Body of pancreas (tissue), 4 donors: ENCODE data around the gene NREP. TPM values are rescaled to one million over a fixed set of nuclear protein-coding genes. Genes with fewer than 3 reads are reported as not detected.

ENCODE experiments used
- ATAC-seq: fragments of 150-250 bp; one replicate; pipeline ENCODE4 v1.9.1; 2016
- DNase-seq, 4 donors: peaks; one replicate each; pipeline ENCODE4 v3.0.0-alpha.2; 2019
- H3K27ac ChIP-seq, 4 donors: fragments of 200-600 bp; sonication (generic); 1 replicate in 3 of 4; 2 replicates in 1 of 4; pipeline versions ENCODE4 v1.5.1 to v1.6.1; 2016 to 2019; ENCODE audit warnings: mild to moderate bottlenecking in 1 of 4, mixed read lengths in 1 of 4, moderate library complexity in 1 of 4
- H3K27me3 ChIP-seq, 2 donors: fragments of 200-600 bp; sonication (generic); one replicate each; pipeline ENCODE4 v1.6.0; 2016; ENCODE audit warnings: mild to moderate bottlenecking in 1 of 2
- H3K36me3 ChIP-seq, 2 donors: fragments of 200-600 bp; sonication (generic); replicated peaks in 1 of 2; 2 replicates each; pipeline ENCODE4 v1.5.1; 2016; ENCODE audit warnings: low read depth in 2 of 2; ENCODE audit not compliant: insufficient read depth in 1 of 2
- H3K4me1 ChIP-seq: fragments of 200-600 bp; sonication (generic); one replicate; pipeline ENCODE4 v1.6.0; 2016
- H3K4me3 ChIP-seq, 2 donors: fragments of 200-600 bp; sonication (generic); 1 replicate in 1 of 2; 2 replicates in 1 of 2; pipeline ENCODE4 v1.5.1; 2016 to 2019
- H3K9me3 ChIP-seq, 3 donors: fragments of 200-600 bp; sonication (generic); 1 replicate in 2 of 3; 2 replicates in 1 of 3; pipeline ENCODE4 v1.5.1; 2016
- CTCF ChIP-seq, 7 experiments: fragments of 450-650 bp in 4 of 7; fragments of 200-600 bp in 3 of 7; sonication (generic) in 3 of 7; IDR thresholded peaks; one replicate each; pipeline ENCODE4 v1.5.1; 2016 to 2019; ENCODE audit warnings: antibody characterized with exemption in 7 of 7
- POLR2A ChIP-seq, 3 donors: fragments of 450-650 bp; IDR thresholded peaks; one replicate each; pipeline ENCODE4 v1.6.1; 2016; ENCODE audit warnings: antibody characterized with exemption in 3 of 3, mild to moderate bottlenecking in 2 of 3
- WGBS, 2 donors: methylation state at CpG; one replicate each; pipeline ENCODE4 v1.1.5; 2017; 5-methylcytosine and 5-hydroxymethylcytosine counted together
- intact Hi-C: fragments of 100-400 bp; cut with DNase I; formaldehyde crosslinking; loops from one replicate; pipeline ENCODE4 v1.15.1; 2023
- total RNA-seq, 2 donors: library from RNA; depleted of rRNA; stranded (reverse); fragments of >200 nt; gene quantifications; one replicate each; pipeline ENCODE4 v1.1.0, GENCODE V29; 2016

The NREP gene
- total RNA-seq, 2 donors from 2014 or later, result 4.4 to 5.3 TPM

DNA sequence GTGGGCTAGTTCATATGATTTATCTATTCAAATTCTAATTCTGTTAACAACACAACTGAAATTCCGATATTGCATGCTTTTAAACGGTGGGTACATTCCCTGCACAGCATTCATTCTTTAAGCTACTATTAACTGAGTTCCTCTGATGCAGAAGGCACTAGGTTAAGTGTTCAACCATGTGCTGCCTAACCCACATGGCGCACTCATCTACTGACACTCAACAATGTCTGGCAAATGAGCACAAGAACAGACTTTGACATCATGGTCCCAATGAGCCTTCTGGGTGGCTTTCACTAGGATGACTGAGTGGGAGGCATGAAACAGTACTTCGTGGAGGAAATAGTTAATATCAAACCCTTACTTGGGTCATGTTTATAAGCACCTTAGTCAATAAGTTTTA is 10.2 kb downstream of the NREP start:
- no peak overlapping the region for H3K4me3 ChIP-seq
- WGBS, 2 donors, result 83 to 92% methylated on average over 4 of the region's 4 CpGs
- no peaks in the 10 kb centered on the region for H3K27me3 ChIP-seq
- intact Hi-C loops, result no loop called here
- H3K4me1 ChIP-seq, result peaks cover 14% of the 10 kb centered on the region
- no peaks in the 10 kb centered on the region for H3K36me3 ChIP-seq
- no peak for ATAC-seq
- DNase-seq, result no peak
- no peak for TF ChIP-seq CTCF (IDR thresholded peaks at IDR 0.05)
- TF ChIP-seq POLR2A (IDR thresholded peaks at IDR 0.05), result no peak
- H3K9me3 ChIP-seq, result no peaks in the 10 kb centered on the region
- H3K27ac ChIP-seq, result no peak overlapping the region

DNA sequence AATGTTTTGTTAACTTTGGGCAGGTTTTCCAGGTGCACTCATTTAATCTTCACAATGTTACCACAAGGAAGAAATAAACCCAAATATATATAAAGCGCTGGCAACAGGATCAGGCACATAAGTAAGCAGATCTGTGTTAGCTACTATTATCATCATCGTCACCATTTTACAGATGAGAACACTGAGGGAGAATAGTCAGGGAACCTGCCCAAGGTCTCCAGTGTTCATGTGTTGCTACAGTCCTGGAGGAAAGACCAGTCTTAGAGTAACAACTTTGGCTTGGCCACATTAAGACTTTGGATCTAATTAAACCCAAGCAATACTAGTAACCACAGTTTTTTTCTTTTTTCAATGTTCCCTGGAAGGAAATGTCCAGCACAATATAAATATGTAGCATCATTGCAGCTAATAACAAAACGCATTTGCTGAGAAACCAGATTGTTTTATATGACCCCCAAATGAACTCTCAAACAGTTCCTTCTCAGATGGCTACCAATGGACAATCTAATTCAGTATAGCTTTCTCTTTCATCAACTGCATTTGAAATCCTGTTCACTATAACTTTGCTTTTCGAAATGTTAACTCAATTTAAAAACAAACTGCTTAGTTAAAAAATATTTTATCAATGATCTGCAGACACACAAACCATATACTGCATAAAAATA is 11.8 kb downstream of the NREP start:
- Histone ChIP-seq H3K4me3 (no peak overlapping the region), H3K9me3 (no peaks in the 10 kb centered on the region), H3K4me1 (peaks cover 14% of the 10 kb centered on the region), H3K36me3 (no peaks in the 10 kb centered on the region), H3K27me3 (no peaks in the 10 kb centered on the region), H3K27ac (no peak overlapping the region)
- no peak for DNase-seq
- 87 to 89% methylated on average over 4 of the region's 4 CpGs for WGBS, 2 donors
- intact Hi-C loops, result no loop called here
- no peak for ATAC-seq
- TF ChIP-seq CTCF (IDR thresholded peaks at IDR 0.05), result no peak
- TF ChIP-seq POLR2A (IDR thresholded peaks at IDR 0.05), result no peak

DNA sequence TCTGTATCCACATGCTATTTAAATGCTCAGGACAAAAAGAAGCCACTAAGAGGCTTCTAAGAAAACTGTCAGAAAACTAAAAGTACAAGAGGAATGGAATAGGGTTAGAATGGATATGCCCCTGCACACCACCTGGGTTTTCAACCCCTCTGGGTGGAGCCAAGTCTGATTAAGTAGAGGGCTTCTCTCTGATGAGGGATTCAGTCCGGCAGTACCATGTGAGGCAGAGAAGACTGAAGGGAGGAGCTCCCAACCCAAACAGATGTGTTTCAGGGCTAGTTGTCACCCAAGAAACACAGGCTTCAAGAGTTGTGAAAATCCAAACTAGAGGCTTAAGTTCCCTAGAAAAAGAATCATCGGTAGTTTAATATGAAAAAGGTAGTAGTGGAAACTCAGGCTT is 12.5 kb downstream of the NREP start:
- intact Hi-C loops, result no loop called here
- Histone ChIP-seq H3K4me1 (peaks cover 14% of the 10 kb centered on the region), H3K4me3 (no peak overlapping the region), H3K36me3 (no peaks in the 10 kb centered on the region), H3K27me3 (no peaks in the 10 kb centered on the region), H3K27ac (no peak overlapping the region), H3K9me3 (no peaks in the 10 kb centered on the region)
- 94 to 100% methylated on average over 2 of the region's 2 CpGs for WGBS, 2 donors
- TF ChIP-seq POLR2A (IDR thresholded peaks at IDR 0.05) (no peak), CTCF (IDR thresholded peaks at IDR 0.05) (no peak)
- ATAC-seq (no peak), DNase-seq (no peak)

DNA sequence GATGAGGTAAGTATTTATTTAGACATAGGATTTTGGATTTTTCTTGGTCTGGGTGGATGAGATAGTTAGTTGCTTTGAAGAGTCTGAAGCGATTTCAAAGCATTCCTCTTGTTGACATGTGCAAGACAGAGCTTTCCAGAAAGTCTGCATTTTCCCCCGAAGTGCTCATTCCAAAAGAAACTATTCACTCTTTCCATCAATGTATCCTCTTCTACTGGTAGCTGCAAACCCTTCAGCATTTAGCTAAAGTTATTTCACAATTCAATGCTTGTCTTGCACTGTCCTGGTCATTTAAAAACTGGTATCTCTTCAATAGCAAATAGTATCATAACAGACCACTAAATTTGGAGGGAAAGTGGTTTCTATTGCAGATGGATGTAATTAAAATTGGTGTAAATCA is 13.0 kb downstream of the NREP start:
- Histone ChIP-seq H3K4me1 (peaks cover 14% of the 10 kb centered on the region), H3K9me3 (no peaks in the 10 kb centered on the region), H3K36me3 (no peaks in the 10 kb centered on the region), H3K27me3 (no peaks in the 10 kb centered on the region), H3K27ac (no peak overlapping the region), H3K4me3 (no peak overlapping the region)
- ATAC-seq (no peak), DNase-seq (no peak)
- 84 to 85% methylated on average over 2 of the region's 2 CpGs for WGBS, 2 donors
- intact Hi-C loops, result no loop called here
- no peak for TF ChIP-seq POLR2A (IDR thresholded peaks at IDR 0.05)

- peak overlapping the region in 1 of 4 donors; percentile 69 for H3K27ac ChIP-seq
- no peaks in the 10 kb centered on the region for H3K27me3 ChIP-seq
- no peak for ATAC-seq
- H3K9me3 ChIP-seq, result no peaks in the 10 kb centered on the region
- DNase-seq, result no peak
- no peak for TF ChIP-seq CTCF (IDR thresholded peaks at IDR 0.05)
- TF ChIP-seq POLR2A (IDR thresholded peaks at IDR 0.05), result no peak
- intact Hi-C loops, result no loop called here
- 35 to 46% methylated on average over 2 of the region's 2 CpGs for WGBS, 2 donors
- H3K4me3 ChIP-seq, result no peak overlapping the region
- peaks cover 14% of the 10 kb centered on the region for H3K4me1 ChIP-seq
- no peaks in the 10 kb centered on the region for H3K36me3 ChIP-seq
These were observed 13.5 kb downstream of the NREP start for GRCh38 chr5:111743512-111743911.
